ENCODE data around the gene EGFL7. TPM values are rescaled to one million over a fixed set of nuclear protein-coding genes. Genes with fewer than 3 reads are reported as not detected.
A peak's percentile ranks its signal among the peaks of the same experiment; 100 is the strongest.

Gene EGFL7
- total RNA-seq, 4 donors from 2014 or later, result 38.8 to 81.0 (median 56.4) TPM

DNA sequence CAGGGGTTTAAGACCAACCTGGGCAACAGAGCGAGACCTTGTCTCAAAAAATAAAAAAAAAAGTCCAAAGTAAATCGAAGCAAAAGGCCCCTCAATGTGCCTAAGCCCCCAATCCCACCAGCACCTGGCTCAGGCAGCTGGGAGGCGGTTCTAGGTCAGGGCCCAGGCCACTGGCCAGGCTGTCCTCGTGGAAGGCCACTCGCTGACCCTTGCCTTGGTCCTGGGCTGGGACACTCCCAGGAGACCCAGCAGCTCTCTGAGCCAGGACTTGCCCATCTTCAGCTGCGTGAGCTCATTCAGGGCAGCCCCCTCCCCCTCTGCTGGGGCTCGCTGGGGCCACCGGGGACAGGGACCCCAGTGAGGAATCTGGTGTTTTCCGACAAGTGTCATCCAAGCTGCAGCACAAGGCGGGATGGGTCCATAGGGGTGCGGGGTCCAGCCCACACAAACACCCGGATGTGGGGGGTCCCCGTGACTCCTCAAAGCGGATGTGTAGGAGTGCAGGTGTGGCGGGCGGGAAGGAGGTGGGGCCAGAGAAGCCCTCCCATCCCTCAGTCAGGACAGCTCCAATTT is 20.5 kb downstream of the EGFL7 start:
- Histone ChIP-seq H3K27ac (no peak overlapping the region), H3K36me3 (no peaks in the 10 kb centered on the region), H3K4me3 (no peak overlapping the region), H3K9me3 (no peaks in the 10 kb centered on the region), H3K4me1 (peaks cover 0 to 54% (median 23%) of the 10 kb centered on the region in 3 donors), H3K27me3 (no peaks in the 10 kb centered on the region)
- 86% methylated on average over 6 of the region's 16 CpGs; no CpG with 5 or more reads in 1 of the 2 donors for WGBS, 2 donors (ENCODE audit: low coverage in 1 of 2)
- TF ChIP-seq POLR2A (IDR thresholded peaks at IDR 0.05), result no peak
- no peak for ATAC-seq

DNA sequence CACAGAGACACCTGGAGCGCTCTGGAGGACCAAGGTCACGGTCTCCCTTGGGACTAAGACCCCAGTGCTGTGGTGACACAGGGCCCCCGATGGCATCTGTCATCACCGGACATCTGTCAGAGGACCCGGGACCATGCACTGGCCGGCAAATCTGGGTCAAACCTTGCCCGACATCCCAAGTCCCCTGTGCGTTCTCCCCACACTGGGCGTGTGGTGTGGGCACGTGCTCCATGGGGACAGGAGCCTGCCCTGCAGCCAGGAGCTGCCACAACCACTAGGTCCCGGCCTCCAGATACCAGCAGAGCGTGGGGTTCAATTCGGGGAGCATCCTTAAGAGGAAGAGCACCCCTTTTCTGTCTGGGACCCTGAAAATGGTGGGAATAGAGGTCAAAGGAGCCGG is 21.0 kb downstream of the EGFL7 start:
- Histone ChIP-seq H3K9me3 (no peaks in the 10 kb centered on the region), H3K27ac (no peak overlapping the region), H3K27me3 (no peaks in the 10 kb centered on the region), H3K36me3 (no peaks in the 10 kb centered on the region), H3K4me3 (no peak overlapping the region), H3K4me1 (peaks cover 0 to 54% (median 23%) of the 10 kb centered on the region in 3 donors)
- no peak for ATAC-seq
- no CpG with 5 or more reads among the region's 14 CpGs for WGBS, 2 donors (ENCODE audit: low coverage in 1 of 2)
- TF ChIP-seq POLR2AphosphoS5 (IDR thresholded peaks at IDR 0.05) (no peak), EP300 (IDR thresholded peaks at IDR 0.05) (no peak), POLR2A (IDR thresholded peaks at IDR 0.05) (no peak)
- TF ChIP-seq, protein P1, sequence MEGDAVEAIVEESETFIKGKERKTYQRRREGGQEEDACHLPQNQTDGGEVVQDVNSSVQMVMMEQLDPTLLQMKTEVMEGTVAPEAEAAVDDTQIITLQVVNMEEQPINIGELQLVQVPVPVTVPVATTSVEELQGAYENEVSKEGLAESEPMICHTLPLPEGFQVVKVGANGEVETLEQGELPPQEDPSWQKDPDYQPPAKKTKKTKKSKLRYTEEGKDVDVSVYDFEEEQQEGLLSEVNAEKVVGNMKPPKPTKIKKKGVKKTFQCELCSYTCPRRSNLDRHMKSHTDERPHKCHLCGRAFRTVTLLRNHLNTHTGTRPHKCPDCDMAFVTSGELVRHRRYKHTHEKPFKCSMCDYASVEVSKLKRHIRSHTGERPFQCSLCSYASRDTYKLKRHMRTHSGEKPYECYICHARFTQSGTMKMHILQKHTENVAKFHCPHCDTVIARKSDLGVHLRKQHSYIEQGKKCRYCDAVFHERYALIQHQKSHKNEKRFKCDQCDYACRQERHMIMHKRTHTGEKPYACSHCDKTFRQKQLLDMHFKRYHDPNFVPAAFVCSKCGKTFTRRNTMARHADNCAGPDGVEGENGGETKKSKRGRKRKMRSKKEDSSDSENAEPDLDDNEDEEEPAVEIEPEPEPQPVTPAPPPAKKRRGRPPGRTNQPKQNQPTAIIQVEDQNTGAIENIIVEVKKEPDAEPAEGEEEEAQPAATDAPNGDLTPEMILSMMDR (IDR thresholded peaks at IDR 0.05), result no peak

DNA sequence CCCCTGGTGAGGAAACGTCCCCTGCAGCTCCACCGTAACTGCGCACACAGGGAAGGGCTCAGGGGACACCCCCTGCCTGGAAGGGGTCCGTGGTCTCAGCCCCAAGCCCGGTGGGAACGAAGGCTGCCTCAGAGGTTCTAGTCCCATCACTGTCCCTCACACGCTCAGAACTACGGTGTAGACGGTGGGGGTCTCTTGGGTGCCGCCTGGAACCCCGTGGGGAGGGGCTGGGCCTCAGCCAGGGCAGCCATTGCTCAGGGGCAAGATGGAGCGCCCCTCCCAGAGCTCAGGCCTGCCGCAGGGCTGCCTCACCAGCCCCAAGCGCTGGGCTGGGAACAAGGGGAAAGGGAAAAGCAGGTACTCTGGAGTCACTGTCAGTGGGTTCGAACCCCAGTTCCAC is 21.6 kb downstream of the EGFL7 start:
- Histone ChIP-seq H3K4me3 (no peak overlapping the region), H3K4me1 (peaks cover 0 to 57% (median 23%) of the 10 kb centered on the region in 3 donors), H3K27me3 (no peaks in the 10 kb centered on the region), H3K27ac (no peak overlapping the region), H3K9me3 (no peaks in the 10 kb centered on the region), H3K36me3 (no peaks in the 10 kb centered on the region)
- 85% methylated on average over 4 of the region's 15 CpGs; no CpG with 5 or more reads in 1 of the 2 donors for WGBS, 2 donors (ENCODE audit: low coverage in 1 of 2)
- no peak for ATAC-seq
- no peak for TF ChIP-seq EP300 (IDR thresholded peaks at IDR 0.05)
- TF ChIP-seq, protein P1 (IDR thresholded peaks at IDR 0.05), result no peak
- TF ChIP-seq POLR2A (IDR thresholded peaks at IDR 0.05), result no peak
- no peak for TF ChIP-seq POLR2AphosphoS5 (IDR thresholded peaks at IDR 0.05)

DNA sequence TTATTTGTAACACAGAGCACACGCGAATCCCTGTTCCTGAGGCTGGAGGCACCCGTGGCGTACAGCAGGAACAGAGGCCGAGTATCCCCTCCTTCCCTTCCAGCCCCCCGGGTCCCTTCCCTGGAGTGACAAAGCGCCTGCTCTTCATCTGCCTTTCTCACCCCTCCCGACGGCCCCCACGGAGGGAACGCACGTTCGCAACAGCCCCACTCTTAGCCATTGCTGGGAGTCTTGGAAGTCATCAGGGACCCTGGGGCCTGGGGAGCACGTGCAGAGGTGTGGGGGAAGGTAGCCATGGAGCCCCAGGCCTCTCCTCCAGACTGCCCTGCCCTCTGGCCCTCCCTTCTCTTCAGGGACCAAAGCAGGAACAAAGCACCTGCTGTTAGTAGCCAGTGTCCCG is 22.1 kb downstream of the EGFL7 start:
- TF ChIP-seq POLR2A (IDR thresholded peaks at IDR 0.05) (no peak), EP300 (IDR thresholded peaks at IDR 0.05) (no peak), POLR2AphosphoS5 (IDR thresholded peaks at IDR 0.05) (no peak)
- TF ChIP-seq, protein P1 (IDR thresholded peaks at IDR 0.05), result no peak
- 70 to 73% methylated on average over 2 to 3 of the region's 15 CpGs for WGBS, 2 donors (ENCODE audit: low coverage in 1 of 2)
- no peak for ATAC-seq
- Histone ChIP-seq H3K9me3 (no peaks in the 10 kb centered on the region), H3K27ac (no peak overlapping the region), H3K4me1 (peaks cover 0 to 62% (median 23%) of the 10 kb centered on the region in 3 donors), H3K4me3 (no peak overlapping the region), H3K36me3 (no peaks in the 10 kb centered on the region), H3K27me3 (no peaks in the 10 kb centered on the region)

DNA sequence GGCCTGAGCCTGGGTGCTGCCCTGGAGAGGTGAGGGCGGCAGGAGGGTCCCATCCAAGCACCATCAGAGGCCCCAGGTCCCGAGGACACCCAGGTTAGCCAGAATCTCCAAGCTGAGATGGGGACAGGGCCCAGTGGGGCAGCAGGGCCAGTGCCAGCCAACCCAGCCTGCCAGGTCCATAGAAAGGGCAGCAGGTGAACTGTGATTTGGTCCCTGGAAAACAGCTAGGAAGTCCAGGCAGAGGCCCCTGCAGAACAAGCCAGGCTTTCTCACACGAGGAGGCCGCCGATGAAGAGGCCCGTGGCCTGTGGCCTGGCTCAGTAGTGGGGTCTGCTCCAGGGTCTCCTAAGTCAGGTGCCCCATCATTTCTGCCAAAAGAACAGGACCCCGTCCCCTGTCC is 22.5 kb downstream of the EGFL7 start:
- Histone ChIP-seq H3K27ac (no peak overlapping the region), H3K27me3 (no peaks in the 10 kb centered on the region)
- whole genome bisulfite sequencing, 2 donors (ENCODE audit: low coverage in 1 of 2), result no CpG with 5 or more reads among the region's 7 CpGs

More for the DNA sequence above, 22.5 kb downstream of the EGFL7 start:
- no peak for ATAC-seq
- H3K9me3 ChIP-seq, result no peaks in the 10 kb centered on the region
- H3K4me1 ChIP-seq, result peaks cover 0 to 66% (median 25%) of the 10 kb centered on the region in 3 donors
- H3K36me3 ChIP-seq, result no peaks in the 10 kb centered on the region
- TF ChIP-seq, protein P1 (IDR thresholded peaks at IDR 0.05), result no peak
- TF ChIP-seq POLR2AphosphoS5 (IDR thresholded peaks at IDR 0.05) (no peak), EP300 (IDR thresholded peaks at IDR 0.05) (no peak), POLR2A (IDR thresholded peaks at IDR 0.05) (no peak)
- H3K4me3 ChIP-seq, result peak overlapping the region in 1 of 2 donors; percentile 96

Measured in gastroesophageal sphincter (tissue), 4 donors.